ENCODE measurements around the gene RNF11.

The RNF11 gene

GRCh38 chr1:51297401-51298321, 61.6 kb downstream of the RNF11 start:
- no peak for DNase-seq

GRCh38 chr1:51298322-51298705, 62.2 kb downstream of the RNF11 start:
- no peak for DNase-seq

- DNase-seq, result no peak
Measured at GRCh38 chr1:51299185-51299885, 63.3 kb downstream of the RNF11 start.

- no peak for DNase-seq
Measured at GRCh38 chr1:51299981-51300670, 64.1 kb downstream of the RNF11 start.

GRCh38 chr1:51301152-51301843, 65.2 kb downstream of the RNF11 start:
- DNase-seq, result no peak

GRCh38 chr1:51301844-51302162, 65.7 kb downstream of the RNF11 start:
- no peak for DNase-seq

GRCh38 chr1:51302270-51302669, 66.2 kb downstream of the RNF11 start:
- DNase-seq, result no peak

- no peak for DNase-seq
Measured at GRCh38 chr1:51302746-51303145, 66.7 kb downstream of the RNF11 start.

- no peak for DNase-seq
Measured at GRCh38 chr1:51303315-51303714, 67.2 kb downstream of the RNF11 start.

- no peak for DNase-seq
Measured at GRCh38 chr1:51303751-51304251, 67.7 kb downstream of the RNF11 start.

GRCh38 chr1:51304360-51304759, 68.3 kb downstream of the RNF11 start:
- DNase-seq, result no peak

- DNase-seq, result no peak
Measured at GRCh38 chr1:51305371-51305823, 69.3 kb downstream of the RNF11 start.

GRCh38 chr1:51306950-51307349, 70.9 kb downstream of the RNF11 start:
- no peak for DNase-seq

- no peak for DNase-seq
Measured at GRCh38 chr1:51308636-51309035, 72.6 kb downstream of the RNF11 start.

- DNase-seq, result no peak
Measured at GRCh38 chr1:51309291-51309690, 73.2 kb downstream of the RNF11 start.

GRCh38 chr1:51310871-51311613, 75.0 kb downstream of the RNF11 start:
- DNase-seq, result no peak

- DNase-seq, result no peak
Measured at GRCh38 chr1:51311826-51312225, 75.8 kb downstream of the RNF11 start.

- DNase-seq, result no peak
Measured at GRCh38 chr1:51312718-51313117, 76.6 kb downstream of the RNF11 start.

GRCh38 chr1:51313268-51313852, 77.3 kb downstream of the RNF11 start:
- no peak for DNase-seq

GRCh38 chr1:51313961-51314777, 78.1 kb downstream of the RNF11 start:
- DNase-seq, result no peak

GRCh38 chr1:51314974-51315373, 78.9 kb downstream of the RNF11 start:
- no peak for DNase-seq

Measured in NCI-H446 treated with DMSO at 0.1 percent for 48 hours (cell line).